Right atrium auricular region (tissue), 2 donors: ENCODE results near the gene SKI. TPM values are rescaled to one million over a fixed set of nuclear protein-coding genes. Genes with fewer than 3 reads are reported as not detected.

Experiments used
- DNase-seq: peaks from one replicate; pipeline ENCODE4 v3.0.0-alpha.2; 2019; ENCODE audit warnings: low spot score
- H3K27ac ChIP-seq, 2 donors: fragments of 200-600 bp; sonication (generic); 1 replicate in 1 of 2; 2 replicates in 1 of 2; pipeline ENCODE4 v1.5.1; 2016 to 2019
- H3K27me3 ChIP-seq, 2 donors: fragments of 200-600 bp; sonication (generic); one replicate each; pipeline versions ENCODE4 v1.5.1 to v1.6.0; 2017 to 2019
- H3K36me3 ChIP-seq: fragments of 200-600 bp; sonication (generic); one replicate; pipeline ENCODE4 v1.5.1; 2016
- H3K4me1 ChIP-seq, 2 donors: fragments of 200-600 bp; sonication (generic); one replicate each; pipeline versions ENCODE4 v1.5.1 to v1.6.0; 2017 to 2019
- H3K4me3 ChIP-seq, 2 donors: fragments of 200-600 bp; sonication (generic); 1 replicate in 1 of 2; 2 replicates in 1 of 2; pipeline ENCODE4 v1.5.1; 2017 to 2019; ENCODE audit warnings: mild to moderate bottlenecking in 1 of 2, moderate library complexity in 1 of 2
- H3K9me3 ChIP-seq, 2 donors: fragments of 200-600 bp; sonication (generic); one replicate each; pipeline ENCODE4 v1.5.1; 2019
- CTCF ChIP-seq, 2 donors: fragments of 200-600 bp; sonication (generic); IDR thresholded peaks; one replicate each; pipeline ENCODE4 v1.5.1; 2019; ENCODE audit warnings: antibody characterized with exemption in 2 of 2
- total RNA-seq, 2 donors: library from RNA; depleted of rRNA; stranded (reverse); fragments of >200 nt; gene quantifications; one replicate each; pipeline ENCODE4 v1.1.0, GENCODE V29; 2016

The SKI gene
- total RNA-seq, 2 donors from 2014 or later, result 36.7 to 57.2 TPM

DNA sequence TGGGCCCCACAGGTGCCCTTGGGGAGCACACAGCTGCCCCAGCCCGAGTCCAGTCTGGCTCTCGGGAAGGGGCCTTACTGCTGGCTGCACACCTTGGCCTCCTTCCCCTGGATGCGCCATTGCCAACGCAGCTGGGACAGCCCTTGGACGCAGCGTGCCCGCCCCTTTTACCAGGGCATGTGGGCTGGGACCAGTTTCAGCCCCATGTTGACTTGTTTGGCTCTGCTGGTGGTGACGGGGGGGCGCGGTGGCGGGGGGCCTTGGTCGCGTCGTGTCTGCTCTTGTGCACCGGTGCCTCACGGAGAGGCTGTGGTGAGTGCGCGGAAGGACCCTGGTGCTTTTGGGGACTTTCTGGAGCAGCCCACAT, 19.6 kb downstream of the SKI start:
- no peaks in the 10 kb centered on the region for H3K36me3 ChIP-seq
- no peak for TF ChIP-seq CTCF (IDR thresholded peaks at IDR 0.05)
- H3K27ac ChIP-seq, result peak overlapping the region; percentile 30 to 77
- DNase-seq, result no peak
- H3K4me1 ChIP-seq, result peaks cover under 1 to 90% of the 10 kb centered on the region in 2 donors
- H3K4me3 ChIP-seq, result no peak overlapping the region
- no peaks in the 10 kb centered on the region for H3K27me3 ChIP-seq
- H3K9me3 ChIP-seq, result no peaks in the 10 kb centered on the region

GRCh38 chr1:2248127-2248826, 20.2 kb downstream of the SKI start:
- no peak for DNase-seq
- Histone ChIP-seq H3K27ac (peak overlapping the region; percentile 30 to 77), H3K36me3 (no peaks in the 10 kb centered on the region), H3K4me1 (peaks cover 0 to 88% of the 10 kb centered on the region in 2 donors), H3K27me3 (no peaks in the 10 kb centered on the region), H3K4me3 (no peak overlapping the region), H3K9me3 (no peaks in the 10 kb centered on the region)
- TF ChIP-seq CTCF (IDR thresholded peaks at IDR 0.05), result no peak

- Histone ChIP-seq H3K36me3 (no peaks in the 10 kb centered on the region), H3K4me1 (peaks cover 0 to 88% of the 10 kb centered on the region in 2 donors), H3K4me3 (no peak overlapping the region), H3K9me3 (no peaks in the 10 kb centered on the region), H3K27me3 (no peaks in the 10 kb centered on the region), H3K27ac (peak overlapping the region; percentile 30 to 77)
- TF ChIP-seq CTCF (IDR thresholded peaks at IDR 0.05), result no peak
- no peak for DNase-seq
Measured at GRCh38 chr1:2248854-2249558, 20.9 kb downstream of the SKI start.

DNA sequence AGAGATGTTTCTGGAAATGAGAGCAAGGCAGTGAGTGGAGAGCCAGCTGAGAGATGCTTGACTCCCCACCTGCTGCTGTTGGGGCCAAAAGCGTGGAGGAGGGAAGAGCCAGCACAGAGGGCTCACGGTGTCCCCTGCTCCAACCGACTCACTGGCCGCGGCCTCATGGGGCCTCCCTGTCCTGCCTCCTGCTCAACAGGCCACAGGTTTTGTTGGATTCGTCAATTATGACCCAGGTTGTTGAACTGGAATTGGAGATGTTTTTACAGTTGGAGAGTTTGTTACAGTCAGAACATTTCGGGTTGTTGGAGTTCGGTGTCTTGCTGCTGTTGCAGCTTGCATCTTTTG, 21.4 kb downstream of the SKI start:
- Histone ChIP-seq H3K4me1 (peaks cover 0 to 90% of the 10 kb centered on the region in 2 donors), H3K27ac (peak overlapping the region; percentile 30 to 77), H3K36me3 (no peaks in the 10 kb centered on the region), H3K9me3 (no peaks in the 10 kb centered on the region), H3K4me3 (no peak overlapping the region), H3K27me3 (no peaks in the 10 kb centered on the region)
- no peak for DNase-seq
- TF ChIP-seq CTCF (IDR thresholded peaks at IDR 0.05), result no peak

DNA sequence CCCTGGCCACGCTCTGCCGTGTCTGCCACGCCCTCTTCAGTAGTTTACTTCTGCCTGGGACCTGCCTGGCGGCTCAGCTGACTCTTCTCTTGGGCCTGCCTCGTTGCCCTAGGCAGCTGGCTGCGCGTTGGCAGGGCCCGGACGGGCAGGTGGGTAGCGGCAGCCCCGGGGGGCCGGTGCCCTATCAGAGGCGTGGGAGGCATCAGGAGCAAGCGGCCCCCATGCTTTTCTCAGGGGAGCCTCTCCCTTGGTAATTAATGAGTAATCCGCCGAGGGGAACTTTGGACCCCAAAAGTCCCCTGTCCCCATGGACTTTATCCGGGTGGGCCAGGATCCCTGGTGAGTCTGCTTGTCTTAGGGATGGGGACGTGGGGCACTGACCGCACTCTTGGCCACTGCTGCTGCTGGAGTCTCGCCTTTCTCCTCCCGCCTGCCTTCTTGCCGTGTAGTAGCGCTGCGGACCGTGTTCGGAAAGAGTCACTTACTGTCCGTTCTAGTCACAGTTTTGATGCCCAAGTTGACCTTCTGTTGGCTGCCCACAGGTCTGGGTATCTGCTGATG, 22.7 kb downstream of the SKI start:
- Histone ChIP-seq H3K36me3 (no peaks in the 10 kb centered on the region), H3K27me3 (no peaks in the 10 kb centered on the region), H3K4me3 (no peak overlapping the region), H3K9me3 (peaks cover 0 to 7% of the 10 kb centered on the region in 2 donors), H3K4me1 (peaks cover 0 to 95% of the 10 kb centered on the region in 2 donors), H3K27ac (peak overlapping the region; percentile 49 to 77)
- no peak for TF ChIP-seq CTCF (IDR thresholded peaks at IDR 0.05)
- DNase-seq, result no peak
